GM18867 (cell line): Measurements from ENCODE around the gene ZNF579.
"Not testable (repeated sequence)": the region's sequence is repeated elsewhere in the genome, so short reads cannot be mapped to it uniquely, and the experiment has no call there.

ENCODE experiments used
- ATAC-seq: cut with Tn5 transposase; IDR thresholded peaks from one replicate; pipeline ENCODE4 v1.9.1; 2021; ENCODE audit warnings: mild to moderate bottlenecking, moderate library complexity; ENCODE audit not compliant: unreplicated experiment

ZNF579 gene

GRCh38 chr19:55542292-55542855 is 38.3 kb downstream of the ZNF579 start:
- no peak for ATAC-seq

GRCh38 chr19:55541091-55541490 is 39.6 kb downstream of the ZNF579 start:
- ATAC-seq = no peak

GRCh38 chr19:55540619-55541018 is 40.0 kb downstream of the ZNF579 start:
- ATAC-seq = no peak

GRCh38 chr19:55539090-55539984 is 41.3 kb downstream of the ZNF579 start:
- ATAC-seq = no peak

GRCh38 chr19:55538132-55538531 is 42.5 kb downstream of the ZNF579 start:
- no peak for ATAC-seq

- ATAC-seq = no peak
Measured at GRCh38 chr19:55537741-55538111, 42.9 kb downstream of the ZNF579 start.

GRCh38 chr19:55536951-55537740 is 43.5 kb downstream of the ZNF579 start, which contains the start of gene SBK2:
SBK2 (minus strand) TSS chr19:55537133; CDS start chr19:55536294, 839 bp downstream.
- ATAC-seq = no peak

- ATAC-seq = no peak
Measured at GRCh38 chr19:55536366-55536765, 44.3 kb downstream of the ZNF579 start.

- no peak for ATAC-seq
Measured at GRCh38 chr19:55535965-55536350, 44.7 kb downstream of the ZNF579 start.

GRCh38 chr19:55535173-55535964 is 45.3 kb downstream of the ZNF579 start:
- ATAC-seq = no peak

- ATAC-seq = not testable (repeated sequence)
Measured at GRCh38 chr19:55534280-55534679, 46.4 kb downstream of the ZNF579 start.

GRCh38 chr19:55530996-55531395 is 49.7 kb downstream of the ZNF579 start:
- ATAC-seq = no peak

GRCh38 chr19:55529636-55530234 is 50.9 kb downstream of the ZNF579 start:
- no peak for ATAC-seq

GRCh38 chr19:55528030-55528803 is 52.4 kb downstream of the ZNF579 start:
- ATAC-seq = no peak

GRCh38 chr19:55527197-55528029 is 53.2 kb downstream of the ZNF579 start:
- ATAC-seq = no peak
